ENCODE data around the gene TNFAIP1.

GRCh38 chr17:28330671-28331070 lies 4.9 kb upstream of the TNFAIP1 start:
- TF ChIP-seq CTCF (IDR thresholded peaks at IDR 0.05; ENCODE audit: low read depth, low read length) (no peak), EZH2phosphoT487 (IDR thresholded peaks at IDR 0.05; ENCODE audit: low read depth) (no peak)

Data from OCI-LY3 (cell line).